GM23338 (cell line): Measurements from ENCODE around the gene NDUFB4. TPM values are rescaled to one million over a fixed set of nuclear protein-coding genes. Genes with fewer than 3 reads are reported as not detected.
A peak's percentile ranks its signal among the peaks of the same experiment; 100 is the strongest.

Experiments used
- ATAC-seq: fragments of 200-7000 bp; cut with Tn5 transposase; 3 replicates; pipeline ENCODE4 v1.9.1; 2020
- DNase-seq: peaks from one replicate; pipeline ENCODE4 v3.0.0-alpha.2; 2015; ENCODE audit warnings: low spot score
- H2AFZ ChIP-seq: fragments of 200-600 bp; sonication (generic); 2 replicates; pipeline ENCODE4 v1.8.0; 2016; ENCODE audit warnings: antibody characterized with exemption, mild to moderate bottlenecking, moderate library complexity
- H3F3A ChIP-seq: fragments of 200-600 bp; sonication (generic); replicated peaks from 2 replicates; pipeline ENCODE4 v1.8.0; 2017; ENCODE audit warnings: antibody characterized with exemption, mixed run types, low read depth
- H3K27ac ChIP-seq: fragments of 200-600 bp; sonication (generic); 2 replicates; pipeline ENCODE4 v1.6.1; 2016; ENCODE audit warnings: low read depth
- H3K27me3 ChIP-seq: fragments of 200-600 bp; sonication (generic); 2 replicates; pipeline ENCODE4 v1.8.0; 2016; ENCODE audit warnings: mild to moderate bottlenecking, mixed run types, moderate library complexity; ENCODE audit not compliant: insufficient read depth
- H3K36me3 ChIP-seq: fragments of 200-600 bp; sonication (generic); 2 replicates; pipeline ENCODE4 v1.8.0; 2016; ENCODE audit warnings: mild to moderate bottlenecking; ENCODE audit not compliant: insufficient read depth
- H3K4me1 ChIP-seq: fragments of 200-600 bp; sonication (generic); 2 replicates; pipeline ENCODE4 v1.8.0; 2016; ENCODE audit warnings: mild to moderate bottlenecking, moderate library complexity; ENCODE audit not compliant: insufficient read depth
- H3K4me2 ChIP-seq: fragments of 200-600 bp; sonication (generic); 2 replicates; pipeline ENCODE4 v1.7.1; 2017; ENCODE audit warnings: mixed run types
- H3K4me3 ChIP-seq: fragments of 200-600 bp; sonication (generic); 2 replicates; pipeline ENCODE4 v1.6.1; 2016; ENCODE audit warnings: mixed run types
- H3K79me2 ChIP-seq: fragments of 200-600 bp; sonication (generic); replicated peaks from 2 replicates; pipeline ENCODE4 v1.8.0; 2017; ENCODE audit warnings: mild to moderate bottlenecking; ENCODE audit not compliant: insufficient read depth
- H3K9me2 ChIP-seq: fragments of 200-600 bp; sonication (generic); 2 replicates; pipeline ENCODE4 v1.8.0; 2017; ENCODE audit not compliant: insufficient read depth
- H4K20me1 ChIP-seq: fragments of 200-600 bp; sonication (generic); replicated peaks from 2 replicates; pipeline ENCODE4 v1.8.0; 2017; ENCODE audit warnings: mild to moderate bottlenecking; ENCODE audit not compliant: insufficient read depth
- H3K27ac Mint-ChIP-seq: 2 replicates; pipeline ENCODE4 v1.8.0; 2020; ENCODE audit warnings: inconsistent platforms, mild to moderate bottlenecking, moderate library complexity, mixed read lengths
- H3K27me3 Mint-ChIP-seq: 3 replicates; pipeline ENCODE4 v1.8.0; 2022; ENCODE audit warnings: low read depth, mild to moderate bottlenecking, moderate library complexity, mixed read lengths, inconsistent platforms; ENCODE audit not compliant: insufficient read depth, poor library complexity
- H3K36me3 Mint-ChIP-seq: 3 replicates; pipeline ENCODE4 v1.8.0; 2021; ENCODE audit warnings: low read depth, mild to moderate bottlenecking, inconsistent platforms, moderate library complexity, mixed read lengths
- H3K4me1 Mint-ChIP-seq: 3 replicates; pipeline ENCODE4 v1.8.0; 2020; ENCODE audit warnings: mild to moderate bottlenecking, inconsistent platforms, mixed read lengths
- H3K4me3 Mint-ChIP-seq: 3 replicates; pipeline ENCODE4 v1.8.0; 2021; ENCODE audit warnings: moderate library complexity, mild to moderate bottlenecking, inconsistent platforms, mixed read lengths
- H3K9me3 Mint-ChIP-seq: 3 replicates; pipeline ENCODE4 v1.8.0; 2020; ENCODE audit warnings: moderate library complexity, mild to moderate bottlenecking, inconsistent platforms, mixed read lengths
- CREB1 ChIP-seq: fragments of 250-450 bp; sonication (Bioruptor Pico); IDR thresholded peaks from 2 replicates; pipeline ENCODE4 v1.5.0; 2020; ENCODE audit warnings: low read depth, mild to moderate bottlenecking, moderate library complexity
- EZH2 ChIP-seq: fragments of 200-600 bp; sonication (generic); IDR thresholded peaks from one replicate; pipeline ENCODE4 v1.8.0; 2017; ENCODE audit warnings: antibody characterized with exemption, mild to moderate bottlenecking, low read depth; ENCODE audit not compliant: unreplicated experiment
- EZH2phosphoT487 ChIP-seq: fragments of 200-600 bp; sonication (generic); IDR thresholded peaks from one replicate; pipeline ENCODE4 v1.8.1; 2018; ENCODE audit warnings: antibody characterized with exemption; ENCODE audit not compliant: unreplicated experiment
- JUNB ChIP-seq: IDR thresholded peaks from one replicate; pipeline ENCODE4 v1.6.1; 2016; ENCODE audit warnings: antibody characterized with exemption; ENCODE audit not compliant: unreplicated experiment
- NANOG ChIP-seq: IDR thresholded peaks from 2 replicates; pipeline ENCODE4 v1.6.1; 2016; ENCODE audit warnings: antibody characterized with exemption, borderline replicate concordance
- POLR2AphosphoS5 ChIP-seq: IDR thresholded peaks from 2 replicates; pipeline ENCODE4 v1.6.1; 2016; ENCODE audit warnings: antibody characterized with exemption, low read depth
- STAT1 ChIP-seq: IDR thresholded peaks from one replicate; pipeline ENCODE4 v1.6.1; 2016; ENCODE audit warnings: antibody characterized with exemption; ENCODE audit not compliant: unreplicated experiment
- ZNF114 ChIP-seq: fragments of 250-450 bp; sonication (Bioruptor Pico); IDR thresholded peaks from 2 replicates; pipeline ENCODE4 v1.5.0; 2020; ENCODE audit warnings: mild to moderate bottlenecking, moderate library complexity
- ZNF331 ChIP-seq: fragments of 250-450 bp; sonication (Bioruptor Pico); IDR thresholded peaks from 2 replicates; pipeline ENCODE4 v1.5.0; 2020; ENCODE audit warnings: low read depth, mild to moderate bottlenecking, moderate library complexity
- polyA plus RNA-seq: library from polyadenylated mRNA; unstranded; fragments of >200 nt; fragmentation: Nextera tagmentation; extraction: Ambion mirVana; gene quantifications from 2 replicates; pipeline ENCODE4 v1.2.1, GENCODE V29; 2016
- total RNA-seq: library from RNA; depleted of rRNA; stranded (reverse); fragments of >200 nt; shearing (Covaris generic); gene quantifications from 2 replicates; pipeline ENCODE4 v1.2.3, GENCODE V29; 2014
- TF ChIP-seq, protein P1 (sequence below): IDR thresholded peaks from 2 replicates; pipeline ENCODE4 v1.6.1; 2016; ENCODE audit warnings: antibody characterized with exemption
- TF ChIP-seq, protein P2 (sequence below): IDR thresholded peaks from one replicate; pipeline ENCODE4 v1.6.1; 2018; ENCODE audit warnings: antibody characterized with exemption; ENCODE audit not compliant: unreplicated experiment
- TF ChIP-seq, protein P3 (sequence below), 2 experiments: fragments of 200-600 bp in 1 of 2; sonication (generic) in 1 of 2; conservative IDR thresholded peaks; 2 replicates each; pipeline versions ENCODE4 v1.5.1 to v1.6.1; 2016 to 2017; ENCODE audit warnings: antibody characterized with exemption in 2 of 2, low read depth in 2 of 2, mild to moderate bottlenecking in 2 of 2, moderate library complexity in 1 of 2
- TF ChIP-seq, protein P4 (sequence below): fragments of 250-450 bp; sonication (Bioruptor Pico); IDR thresholded peaks from 2 replicates; pipeline ENCODE4 v1.5.0; 2020; ENCODE audit warnings: mild to moderate bottlenecking, moderate library complexity

Gene NDUFB4
- total and polyA plus RNA-seq, 2 experiments from 2014 or later: 199 to 716 TPM

DNA sequence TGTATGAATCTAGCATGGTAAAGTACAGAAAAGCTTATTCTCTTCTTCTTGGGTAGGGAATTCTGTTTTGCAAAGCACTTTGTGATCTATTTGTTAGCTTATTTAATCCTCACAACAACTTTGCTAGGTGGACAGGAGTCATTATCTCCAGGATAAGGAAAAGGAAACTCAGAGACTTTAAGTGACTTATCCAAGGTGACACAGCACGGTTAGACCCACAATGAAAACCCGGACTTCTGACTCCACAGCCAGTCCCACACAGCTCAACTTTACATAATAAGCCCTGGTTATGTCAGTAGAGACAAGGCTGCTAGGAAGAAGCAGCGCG is 384 bp upstream of the NDUFB4 start:
- H3K9me3 Mint-ChIP-seq: peaks cover 3% of the 10 kb centered on the region; the same call in 1 of the 3 replicates
- no peak for DNase-seq

More for the DNA sequence above, 384 bp upstream of the NDUFB4 start:
- Mint-ChIP-seq H3K4me1 (peaks cover 8% of the 10 kb centered on the region), H3K27ac (peak overlapping the region; percentile 72), H3K4me3 (peak overlapping the region; percentile 88), H3K27me3 (peaks cover 7% of the 10 kb centered on the region), H3K36me3 (peaks cover 3% of the 10 kb centered on the region; the same call in 2 of the 3 replicates)
- H3K4me2 ChIP-seq: peak overlapping the region; percentile 74
- no peaks in the 10 kb centered on the region for H4K20me1 ChIP-seq
- peaks cover 6% of the 10 kb centered on the region; the same call in 1 of the 2 replicates for H3K36me3 ChIP-seq
- H3K4me3 ChIP-seq: peak overlapping the region; percentile 82
- H3F3A ChIP-seq: no peaks in the 10 kb centered on the region
- ATAC-seq: no peak
- TF ChIP-seq ZNF331: no peak
- no peak for TF ChIP-seq ZNF114 (CRISPR knock-in tag)
- TF ChIP-seq CREB1: no peak
- TF ChIP-seq EZH2phosphoT487: no peak
- TF ChIP-seq, protein P1, sequence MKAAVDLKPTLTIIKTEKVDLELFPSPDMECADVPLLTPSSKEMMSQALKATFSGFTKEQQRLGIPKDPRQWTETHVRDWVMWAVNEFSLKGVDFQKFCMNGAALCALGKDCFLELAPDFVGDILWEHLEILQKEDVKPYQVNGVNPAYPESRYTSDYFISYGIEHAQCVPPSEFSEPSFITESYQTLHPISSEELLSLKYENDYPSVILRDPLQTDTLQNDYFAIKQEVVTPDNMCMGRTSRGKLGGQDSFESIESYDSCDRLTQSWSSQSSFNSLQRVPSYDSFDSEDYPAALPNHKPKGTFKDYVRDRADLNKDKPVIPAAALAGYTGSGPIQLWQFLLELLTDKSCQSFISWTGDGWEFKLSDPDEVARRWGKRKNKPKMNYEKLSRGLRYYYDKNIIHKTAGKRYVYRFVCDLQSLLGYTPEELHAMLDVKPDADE: no peak
- TF ChIP-seq, protein P2, sequence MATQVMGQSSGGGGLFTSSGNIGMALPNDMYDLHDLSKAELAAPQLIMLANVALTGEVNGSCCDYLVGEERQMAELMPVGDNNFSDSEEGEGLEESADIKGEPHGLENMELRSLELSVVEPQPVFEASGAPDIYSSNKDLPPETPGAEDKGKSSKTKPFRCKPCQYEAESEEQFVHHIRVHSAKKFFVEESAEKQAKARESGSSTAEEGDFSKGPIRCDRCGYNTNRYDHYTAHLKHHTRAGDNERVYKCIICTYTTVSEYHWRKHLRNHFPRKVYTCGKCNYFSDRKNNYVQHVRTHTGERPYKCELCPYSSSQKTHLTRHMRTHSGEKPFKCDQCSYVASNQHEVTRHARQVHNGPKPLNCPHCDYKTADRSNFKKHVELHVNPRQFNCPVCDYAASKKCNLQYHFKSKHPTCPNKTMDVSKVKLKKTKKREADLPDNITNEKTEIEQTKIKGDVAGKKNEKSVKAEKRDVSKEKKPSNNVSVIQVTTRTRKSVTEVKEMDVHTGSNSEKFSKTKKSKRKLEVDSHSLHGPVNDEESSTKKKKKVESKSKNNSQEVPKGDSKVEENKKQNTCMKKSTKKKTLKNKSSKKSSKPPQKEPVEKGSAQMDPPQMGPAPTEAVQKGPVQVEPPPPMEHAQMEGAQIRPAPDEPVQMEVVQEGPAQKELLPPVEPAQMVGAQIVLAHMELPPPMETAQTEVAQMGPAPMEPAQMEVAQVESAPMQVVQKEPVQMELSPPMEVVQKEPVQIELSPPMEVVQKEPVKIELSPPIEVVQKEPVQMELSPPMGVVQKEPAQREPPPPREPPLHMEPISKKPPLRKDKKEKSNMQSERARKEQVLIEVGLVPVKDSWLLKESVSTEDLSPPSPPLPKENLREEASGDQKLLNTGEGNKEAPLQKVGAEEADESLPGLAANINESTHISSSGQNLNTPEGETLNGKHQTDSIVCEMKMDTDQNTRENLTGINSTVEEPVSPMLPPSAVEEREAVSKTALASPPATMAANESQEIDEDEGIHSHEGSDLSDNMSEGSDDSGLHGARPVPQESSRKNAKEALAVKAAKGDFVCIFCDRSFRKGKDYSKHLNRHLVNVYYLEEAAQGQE: no peak
- no peak for TF ChIP-seq JUNB
- TF ChIP-seq, protein P3, sequence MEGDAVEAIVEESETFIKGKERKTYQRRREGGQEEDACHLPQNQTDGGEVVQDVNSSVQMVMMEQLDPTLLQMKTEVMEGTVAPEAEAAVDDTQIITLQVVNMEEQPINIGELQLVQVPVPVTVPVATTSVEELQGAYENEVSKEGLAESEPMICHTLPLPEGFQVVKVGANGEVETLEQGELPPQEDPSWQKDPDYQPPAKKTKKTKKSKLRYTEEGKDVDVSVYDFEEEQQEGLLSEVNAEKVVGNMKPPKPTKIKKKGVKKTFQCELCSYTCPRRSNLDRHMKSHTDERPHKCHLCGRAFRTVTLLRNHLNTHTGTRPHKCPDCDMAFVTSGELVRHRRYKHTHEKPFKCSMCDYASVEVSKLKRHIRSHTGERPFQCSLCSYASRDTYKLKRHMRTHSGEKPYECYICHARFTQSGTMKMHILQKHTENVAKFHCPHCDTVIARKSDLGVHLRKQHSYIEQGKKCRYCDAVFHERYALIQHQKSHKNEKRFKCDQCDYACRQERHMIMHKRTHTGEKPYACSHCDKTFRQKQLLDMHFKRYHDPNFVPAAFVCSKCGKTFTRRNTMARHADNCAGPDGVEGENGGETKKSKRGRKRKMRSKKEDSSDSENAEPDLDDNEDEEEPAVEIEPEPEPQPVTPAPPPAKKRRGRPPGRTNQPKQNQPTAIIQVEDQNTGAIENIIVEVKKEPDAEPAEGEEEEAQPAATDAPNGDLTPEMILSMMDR (conservative IDR thresholded peaks at IDR 0.05; ENCODE audit: low read depth in 2 of 2): no peak
- TF ChIP-seq STAT1: no peak
- TF ChIP-seq, protein P4, sequence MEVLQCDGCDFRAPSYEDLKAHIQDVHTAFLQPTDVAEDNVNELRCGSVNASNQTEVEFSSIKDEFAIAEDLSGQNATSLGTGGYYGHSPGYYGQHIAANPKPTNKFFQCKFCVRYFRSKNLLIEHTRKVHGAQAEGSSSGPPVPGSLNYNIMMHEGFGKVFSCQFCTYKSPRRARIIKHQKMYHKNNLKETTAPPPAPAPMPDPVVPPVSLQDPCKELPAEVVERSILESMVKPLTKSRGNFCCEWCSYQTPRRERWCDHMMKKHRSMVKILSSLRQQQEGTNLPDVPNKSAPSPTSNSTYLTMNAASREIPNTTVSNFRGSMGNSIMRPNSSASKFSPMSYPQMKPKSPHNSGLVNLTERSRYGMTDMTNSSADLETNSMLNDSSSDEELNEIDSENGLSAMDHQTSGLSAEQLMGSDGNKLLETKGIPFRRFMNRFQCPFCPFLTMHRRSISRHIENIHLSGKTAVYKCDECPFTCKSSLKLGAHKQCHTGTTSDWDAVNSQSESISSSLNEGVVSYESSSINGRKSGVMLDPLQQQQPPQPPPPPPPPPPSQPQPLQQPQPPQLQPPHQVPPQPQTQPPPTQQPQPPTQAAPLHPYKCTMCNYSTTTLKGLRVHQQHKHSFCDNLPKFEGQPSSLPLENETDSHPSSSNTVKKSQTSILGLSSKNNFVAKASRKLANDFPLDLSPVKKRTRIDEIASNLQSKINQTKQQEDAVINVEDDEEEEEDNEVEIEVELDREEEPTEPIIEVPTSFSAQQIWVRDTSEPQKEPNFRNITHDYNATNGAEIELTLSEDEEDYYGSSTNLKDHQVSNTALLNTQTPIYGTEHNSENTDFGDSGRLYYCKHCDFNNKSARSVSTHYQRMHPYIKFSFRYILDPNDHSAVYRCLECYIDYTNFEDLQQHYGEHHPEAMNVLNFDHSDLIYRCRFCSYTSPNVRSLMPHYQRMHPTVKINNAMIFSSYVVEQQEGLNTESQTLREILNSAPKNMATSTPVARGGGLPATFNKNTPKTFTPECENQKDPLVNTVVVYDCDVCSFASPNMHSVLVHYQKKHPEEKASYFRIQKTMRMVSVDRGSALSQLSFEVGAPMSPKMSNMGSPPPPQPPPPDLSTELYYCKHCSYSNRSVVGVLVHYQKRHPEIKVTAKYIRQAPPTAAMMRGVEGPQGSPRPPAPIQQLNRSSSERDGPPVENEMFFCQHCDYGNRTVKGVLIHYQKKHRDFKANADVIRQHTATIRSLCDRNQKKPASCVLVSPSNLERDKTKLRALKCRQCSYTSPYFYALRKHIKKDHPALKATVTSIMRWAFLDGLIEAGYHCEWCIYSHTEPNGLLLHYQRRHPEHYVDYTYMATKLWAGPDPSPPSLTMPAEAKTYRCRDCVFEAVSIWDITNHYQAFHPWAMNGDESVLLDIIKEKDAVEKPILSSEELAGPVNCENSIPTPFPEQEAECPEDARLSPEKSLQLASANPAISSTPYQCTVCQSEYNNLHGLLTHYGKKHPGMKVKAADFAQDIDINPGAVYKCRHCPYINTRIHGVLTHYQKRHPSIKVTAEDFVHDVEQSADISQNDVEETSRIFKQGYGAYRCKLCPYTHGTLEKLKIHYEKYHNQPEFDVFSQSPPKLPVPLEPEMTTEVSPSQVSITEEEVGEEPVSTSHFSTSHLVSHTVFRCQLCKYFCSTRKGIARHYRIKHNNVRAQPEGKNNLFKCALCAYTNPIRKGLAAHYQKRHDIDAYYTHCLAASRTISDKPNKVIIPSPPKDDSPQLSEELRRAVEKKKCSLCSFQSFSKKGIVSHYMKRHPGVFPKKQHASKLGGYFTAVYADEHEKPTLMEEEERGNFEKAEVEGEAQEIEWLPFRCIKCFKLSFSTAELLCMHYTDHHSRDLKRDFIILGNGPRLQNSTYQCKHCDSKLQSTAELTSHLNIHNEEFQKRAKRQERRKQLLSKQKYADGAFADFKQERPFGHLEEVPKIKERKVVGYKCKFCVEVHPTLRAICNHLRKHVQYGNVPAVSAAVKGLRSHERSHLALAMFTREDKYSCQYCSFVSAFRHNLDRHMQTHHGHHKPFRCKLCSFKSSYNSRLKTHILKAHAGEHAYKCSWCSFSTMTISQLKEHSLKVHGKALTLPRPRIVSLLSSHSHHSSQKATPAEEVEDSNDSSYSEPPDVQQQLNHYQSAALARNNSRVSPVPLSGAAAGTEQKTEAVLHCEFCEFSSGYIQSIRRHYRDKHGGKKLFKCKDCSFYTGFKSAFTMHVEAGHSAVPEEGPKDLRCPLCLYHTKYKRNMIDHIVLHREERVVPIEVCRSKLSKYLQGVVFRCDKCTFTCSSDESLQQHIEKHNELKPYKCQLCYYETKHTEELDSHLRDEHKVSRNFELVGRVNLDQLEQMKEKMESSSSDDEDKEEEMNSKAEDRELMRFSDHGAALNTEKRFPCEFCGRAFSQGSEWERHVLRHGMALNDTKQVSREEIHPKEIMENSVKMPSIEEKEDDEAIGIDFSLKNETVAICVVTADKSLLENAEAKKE (CRISPR knock-in tag): no peak
- no peak for TF ChIP-seq NANOG
- no peak for TF ChIP-seq EZH2
- TF ChIP-seq POLR2AphosphoS5: no peak
- H3K79me2 ChIP-seq: peaks cover 30% of the 10 kb centered on the region
- H3K27ac ChIP-seq: no peak overlapping the region
- H3K4me1 ChIP-seq: peaks cover 8% of the 10 kb centered on the region
- no peaks in the 10 kb centered on the region for H3K27me3 ChIP-seq
- H3K9me2 ChIP-seq: no peaks in the 10 kb centered on the region
- peak overlapping the region; percentile 83; the same call in 1 of the 2 replicates for H2AFZ ChIP-seq
